Right atrium auricular region (tissue), 2 donors: ENCODE results near the gene IGFL2. TPM values are rescaled to one million over a fixed set of nuclear protein-coding genes. Genes with fewer than 3 reads are reported as not detected.
"Not testable (repeated sequence)": the region's sequence is repeated elsewhere in the genome, so short reads cannot be mapped to it uniquely, and the experiment has no call there.

Experiments used
- DNase-seq: peaks from one replicate; pipeline ENCODE4 v3.0.0-alpha.2; 2019; ENCODE audit warnings: low spot score
- H3K27ac ChIP-seq, 2 donors: fragments of 200-600 bp; sonication (generic); 1 replicate in 1 of 2; 2 replicates in 1 of 2; pipeline ENCODE4 v1.5.1; 2016 to 2019
- H3K27me3 ChIP-seq, 2 donors: fragments of 200-600 bp; sonication (generic); one replicate each; pipeline versions ENCODE4 v1.5.1 to v1.6.0; 2017 to 2019
- H3K36me3 ChIP-seq: fragments of 200-600 bp; sonication (generic); one replicate; pipeline ENCODE4 v1.5.1; 2016
- H3K4me1 ChIP-seq, 2 donors: fragments of 200-600 bp; sonication (generic); one replicate each; pipeline versions ENCODE4 v1.5.1 to v1.6.0; 2017 to 2019
- H3K4me3 ChIP-seq, 2 donors: fragments of 200-600 bp; sonication (generic); 1 replicate in 1 of 2; 2 replicates in 1 of 2; pipeline ENCODE4 v1.5.1; 2017 to 2019; ENCODE audit warnings: mild to moderate bottlenecking in 1 of 2, moderate library complexity in 1 of 2
- H3K9me3 ChIP-seq, 2 donors: fragments of 200-600 bp; sonication (generic); one replicate each; pipeline ENCODE4 v1.5.1; 2019
- CTCF ChIP-seq, 2 donors: fragments of 200-600 bp; sonication (generic); IDR thresholded peaks; one replicate each; pipeline ENCODE4 v1.5.1; 2019; ENCODE audit warnings: antibody characterized with exemption in 2 of 2
- total RNA-seq, 2 donors: library from RNA; depleted of rRNA; stranded (reverse); fragments of >200 nt; gene quantifications; one replicate each; pipeline ENCODE4 v1.1.0, GENCODE V29; 2016

IGFL2 gene
- total RNA-seq, 2 donors from 2014 or later, result 1.8 TPM; not detected in 1

DNA sequence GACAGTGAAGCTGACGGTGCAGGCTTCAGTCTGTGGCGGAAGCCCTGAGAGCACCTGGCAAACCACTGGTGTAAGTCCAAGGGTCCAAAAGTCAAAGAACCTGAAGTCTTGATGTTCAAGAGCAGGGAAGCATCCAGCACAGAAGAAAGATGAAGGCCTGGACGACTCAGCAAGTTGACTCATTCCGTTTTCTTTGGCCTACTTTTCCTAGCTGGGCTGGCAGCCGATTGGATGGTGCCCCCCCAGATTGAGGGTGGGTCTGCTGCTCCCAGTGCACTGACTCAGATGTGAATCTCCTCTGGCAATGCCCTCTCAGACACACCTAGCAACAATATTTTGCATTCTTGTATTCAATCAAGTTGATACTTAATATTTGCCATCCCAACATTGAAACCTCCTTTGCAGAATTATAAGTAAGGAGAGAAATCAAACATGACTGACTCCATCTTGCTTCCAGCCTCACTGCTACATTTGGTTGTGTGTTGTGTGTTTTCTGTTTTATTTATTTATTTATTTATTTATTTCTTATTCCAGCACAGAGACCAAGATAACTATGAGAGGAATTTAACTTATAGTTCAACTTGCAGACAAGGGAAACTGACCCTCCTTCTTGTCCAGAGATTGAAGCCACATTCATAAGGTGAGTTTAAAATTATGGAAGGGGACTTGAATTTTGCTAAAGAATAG, 32.8 kb downstream of the IGFL2 start:
- Histone ChIP-seq H3K27ac (no peak overlapping the region), H3K4me3 (no peak overlapping the region), H3K4me1 (no peaks in the 10 kb centered on the region), H3K9me3 (no peaks in the 10 kb centered on the region), H3K27me3 (no peaks in the 10 kb centered on the region), H3K36me3 (no peaks in the 10 kb centered on the region)
- TF ChIP-seq CTCF (IDR thresholded peaks at IDR 0.05), result no peak
- no peak for DNase-seq

GRCh38 chr19:46181388-46181779, 33.3 kb downstream of the IGFL2 start:
- Histone ChIP-seq H3K4me1 (peaks cover 0 to 3% of the 10 kb centered on the region in 2 donors), H3K27ac (no peak overlapping the region), H3K36me3 (no peaks in the 10 kb centered on the region), H3K27me3 (no peaks in the 10 kb centered on the region), H3K4me3 (no peak overlapping the region), H3K9me3 (no peaks in the 10 kb centered on the region)
- no peak for TF ChIP-seq CTCF (IDR thresholded peaks at IDR 0.05)
- DNase-seq, result no peak

GRCh38 chr19:46182476-46182875, 34.4 kb downstream of the IGFL2 start:
- no peak for DNase-seq
- no peak for TF ChIP-seq CTCF (IDR thresholded peaks at IDR 0.05)
- H3K36me3 ChIP-seq, result no peaks in the 10 kb centered on the region
- no peak overlapping the region for H3K4me3 ChIP-seq
- peaks cover 0 to 7% of the 10 kb centered on the region in 2 donors for H3K4me1 ChIP-seq
- no peak overlapping the region for H3K27ac ChIP-seq
- no peaks in the 10 kb centered on the region for H3K27me3 ChIP-seq
- H3K9me3 ChIP-seq, result no peaks in the 10 kb centered on the region

DNA sequence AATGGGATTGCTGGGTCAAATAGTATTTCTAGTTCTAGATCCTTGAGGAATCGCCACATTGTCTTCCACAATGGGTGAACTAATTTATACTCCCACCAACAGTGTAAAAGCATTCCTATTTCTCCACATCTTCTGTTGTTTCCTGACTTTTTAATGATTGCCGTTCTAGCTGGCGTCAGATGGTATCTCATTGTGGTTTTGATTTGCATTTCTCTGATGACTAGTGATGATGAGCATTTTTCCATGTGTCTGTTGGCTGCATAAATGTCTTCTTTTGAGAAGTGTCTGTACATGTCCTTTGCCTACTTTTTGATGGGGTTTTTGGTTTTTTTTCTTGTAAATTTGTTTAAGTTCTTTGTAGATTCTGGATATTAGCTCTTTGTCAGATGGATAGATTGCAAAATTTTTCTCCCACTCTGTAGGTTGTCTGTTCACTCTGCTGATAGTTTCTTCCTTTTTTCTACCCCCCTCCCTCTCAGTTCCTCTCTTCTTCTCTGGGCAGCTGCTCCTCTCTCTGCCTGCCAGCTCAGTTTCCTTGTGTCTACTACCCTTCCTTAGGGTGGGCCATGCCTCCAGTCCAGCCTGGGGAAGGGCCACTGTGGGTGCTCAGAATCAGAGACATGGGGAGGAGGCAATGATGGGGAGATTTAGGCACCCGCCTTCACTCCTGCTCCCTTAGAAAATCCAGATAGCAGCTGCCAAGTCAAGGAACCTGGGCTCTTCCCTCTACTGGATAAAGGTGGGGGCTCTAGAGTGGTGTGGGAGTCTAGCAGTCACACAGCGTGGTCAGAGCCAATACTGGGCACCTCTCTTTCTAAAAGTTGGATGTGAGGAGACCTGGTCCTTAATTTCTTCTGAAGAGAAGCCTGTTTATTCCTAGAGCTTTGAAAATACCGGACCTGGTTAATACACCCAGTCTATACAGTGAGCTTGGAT, 37.0 kb downstream of the IGFL2 start:
- not testable (repeated sequence) for H3K36me3 ChIP-seq, H3K4me3 ChIP-seq, H3K4me1 ChIP-seq, H3K9me3 ChIP-seq, H3K27ac ChIP-seq, DNase-seq, H3K27me3 ChIP-seq

DNA sequence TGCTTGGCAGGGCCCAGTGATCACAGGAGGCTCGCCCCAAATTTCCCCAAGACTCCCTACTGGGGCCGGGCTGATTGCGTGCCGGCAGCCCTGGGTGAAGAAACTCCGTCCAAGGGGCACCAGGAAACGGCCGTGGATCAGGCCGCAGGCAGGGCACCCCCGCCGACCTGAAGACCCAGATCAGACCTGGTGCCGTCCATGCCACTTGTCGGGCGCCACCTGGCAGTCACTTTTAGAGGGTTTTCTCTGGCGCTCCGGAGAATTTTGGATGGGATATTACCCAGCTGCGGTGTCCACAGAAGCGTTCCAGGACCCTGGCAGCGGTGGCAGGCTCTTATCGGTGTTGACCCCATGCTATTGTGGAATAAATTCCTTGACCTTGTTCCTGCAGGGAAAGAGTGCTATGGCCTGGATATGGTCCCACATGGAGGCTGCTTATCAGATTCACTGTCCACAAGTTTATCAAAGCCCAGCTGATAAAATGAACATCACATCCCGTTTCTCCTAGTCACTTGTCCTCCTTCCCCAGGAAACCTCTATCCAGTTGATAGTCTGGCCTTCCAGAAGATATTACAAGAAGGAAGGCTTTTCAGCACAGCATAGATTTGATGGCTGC, 38.2 kb downstream of the IGFL2 start:
- no peak for DNase-seq
- Histone ChIP-seq H3K27me3 (no peaks in the 10 kb centered on the region), H3K9me3 (no peaks in the 10 kb centered on the region), H3K36me3 (no peaks in the 10 kb centered on the region), H3K4me3 (no peak overlapping the region), H3K27ac (no peak overlapping the region), H3K4me1 (peaks cover 0 to 7% of the 10 kb centered on the region in 2 donors)
- no peak for TF ChIP-seq CTCF (IDR thresholded peaks at IDR 0.05)

GRCh38 chr19:46186717-46187101, 38.7 kb downstream of the IGFL2 start:
- Histone ChIP-seq H3K36me3 (no peaks in the 10 kb centered on the region), H3K27me3 (no peaks in the 10 kb centered on the region), H3K27ac (no peak overlapping the region), H3K4me1 (peaks cover 0 to 7% of the 10 kb centered on the region in 2 donors), H3K4me3 (no peak overlapping the region), H3K9me3 (no peaks in the 10 kb centered on the region)
- DNase-seq, result no peak
- TF ChIP-seq CTCF (IDR thresholded peaks at IDR 0.05), result no peak
